ENCODE measurements around the gene THSD4. TPM values are rescaled to one million over a fixed set of nuclear protein-coding genes. Genes with fewer than 3 reads are reported as not detected.

The THSD4 gene
- total RNA-seq, 4 donors from 2014 or later, result 16.6 to 25.3 (median 24.1) TPM

DNA sequence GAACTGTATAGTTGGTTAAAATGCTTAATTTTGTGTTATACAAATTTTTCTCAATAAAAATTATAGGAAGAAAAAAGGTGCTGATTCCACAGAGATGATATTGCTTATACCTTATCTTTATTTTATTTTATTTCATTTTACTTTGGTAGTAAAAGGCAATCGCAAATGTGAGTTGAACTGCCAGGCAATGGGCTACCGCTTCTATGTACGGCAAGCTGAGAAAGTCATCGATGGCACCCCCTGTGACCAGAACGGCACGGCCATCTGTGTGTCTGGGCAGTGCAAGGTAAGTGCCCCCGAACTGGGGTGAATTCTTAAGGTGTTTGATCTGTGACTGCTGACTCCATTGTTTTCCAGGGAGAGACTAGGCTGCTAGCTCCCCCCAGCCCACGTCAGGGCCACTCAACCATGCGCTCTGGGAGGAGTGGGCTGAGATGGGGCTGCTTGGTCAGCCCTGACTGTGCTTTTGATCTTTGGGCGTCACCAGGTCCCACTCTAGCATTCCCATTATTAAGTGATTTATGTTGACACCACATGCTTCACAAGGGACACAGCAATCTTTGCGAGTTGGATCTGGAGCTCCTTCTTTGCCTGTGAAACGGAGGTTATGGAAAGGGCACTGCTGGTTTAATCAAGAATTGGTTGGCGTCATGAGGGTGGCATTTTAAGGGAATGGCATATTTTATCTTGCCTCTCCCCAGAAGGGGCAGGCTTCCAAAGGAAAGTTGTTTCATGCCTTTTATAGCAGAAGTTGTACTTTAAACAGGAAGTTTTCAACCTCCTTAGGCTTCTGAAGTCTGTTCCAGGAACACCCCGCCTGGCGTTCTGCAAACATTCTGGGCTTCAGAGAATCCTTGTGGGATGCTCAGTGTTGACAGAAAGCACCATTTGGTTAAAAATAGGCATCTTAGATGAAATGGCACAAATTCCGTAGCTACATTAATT lies 296.5 kb downstream of the THSD4 start:
- TF ChIP-seq, protein P1, sequence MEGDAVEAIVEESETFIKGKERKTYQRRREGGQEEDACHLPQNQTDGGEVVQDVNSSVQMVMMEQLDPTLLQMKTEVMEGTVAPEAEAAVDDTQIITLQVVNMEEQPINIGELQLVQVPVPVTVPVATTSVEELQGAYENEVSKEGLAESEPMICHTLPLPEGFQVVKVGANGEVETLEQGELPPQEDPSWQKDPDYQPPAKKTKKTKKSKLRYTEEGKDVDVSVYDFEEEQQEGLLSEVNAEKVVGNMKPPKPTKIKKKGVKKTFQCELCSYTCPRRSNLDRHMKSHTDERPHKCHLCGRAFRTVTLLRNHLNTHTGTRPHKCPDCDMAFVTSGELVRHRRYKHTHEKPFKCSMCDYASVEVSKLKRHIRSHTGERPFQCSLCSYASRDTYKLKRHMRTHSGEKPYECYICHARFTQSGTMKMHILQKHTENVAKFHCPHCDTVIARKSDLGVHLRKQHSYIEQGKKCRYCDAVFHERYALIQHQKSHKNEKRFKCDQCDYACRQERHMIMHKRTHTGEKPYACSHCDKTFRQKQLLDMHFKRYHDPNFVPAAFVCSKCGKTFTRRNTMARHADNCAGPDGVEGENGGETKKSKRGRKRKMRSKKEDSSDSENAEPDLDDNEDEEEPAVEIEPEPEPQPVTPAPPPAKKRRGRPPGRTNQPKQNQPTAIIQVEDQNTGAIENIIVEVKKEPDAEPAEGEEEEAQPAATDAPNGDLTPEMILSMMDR (IDR thresholded peaks at IDR 0.05), result no peak
- no peak for TF ChIP-seq POLR2AphosphoS5 (IDR thresholded peaks at IDR 0.05)
- TF ChIP-seq POLR2A (IDR thresholded peaks at IDR 0.05), result no peak
- DNase-seq (ENCODE audit: low spot score in 2 of 2), result no peak
- H3K4me1 ChIP-seq, result no peaks in the 10 kb centered on the region
- no peak overlapping the region for H3K27ac ChIP-seq
- no peaks in the 10 kb centered on the region for H3K27me3 ChIP-seq
- H3K36me3 ChIP-seq, result no peaks in the 10 kb centered on the region
- no peaks in the 10 kb centered on the region for H3K9me3 ChIP-seq
- no peak overlapping the region for H3K4me3 ChIP-seq
- WGBS, result 73% methylated on average over 15 of the region's 16 CpGs

GRCh38 chr15:71413419-71413818 lies 298.1 kb downstream of the THSD4 start:
- TF ChIP-seq, protein P1 (IDR thresholded peaks at IDR 0.05), result no peak
- TF ChIP-seq EP300 (IDR thresholded peaks at IDR 0.05), result no peak
- no peaks in the 10 kb centered on the region for H3K36me3 ChIP-seq
- H3K27ac ChIP-seq, result no peak overlapping the region
- 92% methylated on average over 3 of the region's 3 CpGs for WGBS
- no peaks in the 10 kb centered on the region for H3K27me3 ChIP-seq
- no peaks in the 10 kb centered on the region for H3K4me1 ChIP-seq
- no peak overlapping the region for H3K4me3 ChIP-seq
- H3K9me3 ChIP-seq, result no peaks in the 10 kb centered on the region
- DNase-seq (ENCODE audit: low spot score in 2 of 2), result no peak

GRCh38 chr15:71414853-71415252 lies 299.6 kb downstream of the THSD4 start:
- no peak overlapping the region for H3K27ac ChIP-seq
- TF ChIP-seq EP300 (IDR thresholded peaks at IDR 0.05) (no peak), POLR2A (IDR thresholded peaks at IDR 0.05) (no peak), POLR2AphosphoS5 (IDR thresholded peaks at IDR 0.05) (no peak)
- TF ChIP-seq, protein P1 (IDR thresholded peaks at IDR 0.05), result no peak
- DNase-seq (ENCODE audit: low spot score in 2 of 2), result no peak
- no peaks in the 10 kb centered on the region for H3K36me3 ChIP-seq
- WGBS, result 86% methylated on average over 2 of the region's 2 CpGs
- H3K4me1 ChIP-seq, result no peaks in the 10 kb centered on the region
- H3K4me3 ChIP-seq, result no peak overlapping the region
- no peaks in the 10 kb centered on the region for H3K27me3 ChIP-seq
- H3K9me3 ChIP-seq, result no peaks in the 10 kb centered on the region

DNA sequence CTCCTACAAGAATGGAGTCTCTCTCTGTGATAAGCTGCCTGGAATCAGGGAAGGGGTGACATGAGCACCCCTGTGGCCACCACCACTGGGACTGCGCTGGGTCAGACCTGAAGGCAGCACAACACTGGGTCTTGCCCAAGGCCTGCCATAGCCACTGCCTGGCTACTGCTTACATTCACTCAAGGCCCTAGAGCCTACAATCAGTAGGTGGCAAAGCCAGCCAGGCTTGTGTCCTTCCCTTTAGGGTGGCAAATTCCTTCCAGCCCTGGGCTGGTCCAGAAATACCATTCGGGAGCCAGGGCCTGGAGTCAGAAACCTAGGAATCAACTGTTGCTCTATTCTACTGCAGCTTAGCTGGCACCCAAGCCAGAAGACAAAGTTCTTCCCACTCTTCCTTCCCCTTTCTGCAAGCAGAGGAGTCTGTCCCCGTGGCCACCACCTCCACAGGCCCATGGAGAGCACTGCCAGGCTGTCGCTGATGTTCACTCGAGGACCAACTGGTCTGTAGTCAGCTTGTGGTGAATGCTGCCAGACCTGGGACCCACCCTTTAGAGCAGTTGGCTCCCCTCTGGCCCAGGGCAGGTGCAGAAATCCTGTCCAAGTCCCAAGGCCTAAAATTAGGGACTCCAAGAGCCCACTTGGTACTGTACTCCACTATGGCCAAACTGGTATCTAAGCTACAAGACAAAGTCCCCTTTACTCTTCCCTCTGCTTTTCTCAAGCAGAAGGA lies 307.4 kb downstream of the THSD4 start:
- Histone ChIP-seq H3K27me3 (no peaks in the 10 kb centered on the region), H3K27ac (no peak overlapping the region), H3K9me3 (no peaks in the 10 kb centered on the region), H3K4me1 (no peaks in the 10 kb centered on the region), H3K4me3 (no peak overlapping the region), H3K36me3 (no peaks in the 10 kb centered on the region)
- no peak for DNase-seq (ENCODE audit: low spot score in 2 of 2)
- WGBS, result 97% methylated on average over 3 of the region's 5 CpGs
- TF ChIP-seq, protein P1 (IDR thresholded peaks at IDR 0.05), result no peak
- TF ChIP-seq POLR2A (IDR thresholded peaks at IDR 0.05), result no peak
- no peak for TF ChIP-seq EP300 (IDR thresholded peaks at IDR 0.05)
- TF ChIP-seq POLR2AphosphoS5 (IDR thresholded peaks at IDR 0.05), result no peak

DNA sequence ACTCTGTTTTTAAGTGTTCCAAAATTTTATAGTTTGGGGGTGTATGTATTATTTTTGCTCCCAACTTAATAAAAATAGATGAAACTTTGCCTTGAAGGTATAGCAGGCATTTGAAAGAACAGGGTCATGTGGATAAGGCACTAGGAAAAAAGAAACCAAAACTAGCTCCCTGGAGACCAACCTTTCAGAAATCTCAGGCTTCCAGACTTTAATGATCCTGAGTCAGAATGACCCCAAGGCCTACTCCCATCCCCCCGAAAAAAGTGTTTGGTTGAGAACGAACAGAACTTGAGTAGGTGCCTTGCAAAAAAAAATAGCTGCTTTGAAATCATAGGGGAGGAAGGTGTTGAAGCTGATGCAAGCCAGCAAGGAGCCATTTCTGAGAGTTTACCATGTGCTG lies 309.5 kb downstream of the THSD4 start:
- WGBS, result 88% methylated on average over 2 of the region's 2 CpGs
- H3K4me1 ChIP-seq, result no peaks in the 10 kb centered on the region
- no peak for DNase-seq (ENCODE audit: low spot score in 2 of 2)
- TF ChIP-seq POLR2A (IDR thresholded peaks at IDR 0.05), result no peak
- TF ChIP-seq POLR2AphosphoS5 (IDR thresholded peaks at IDR 0.05), result no peak
- TF ChIP-seq, protein P1 (IDR thresholded peaks at IDR 0.05), result no peak
- TF ChIP-seq EP300 (IDR thresholded peaks at IDR 0.05), result no peak
- H3K27ac ChIP-seq, result no peak overlapping the region
- H3K9me3 ChIP-seq, result no peaks in the 10 kb centered on the region
- H3K27me3 ChIP-seq, result no peaks in the 10 kb centered on the region
- H3K36me3 ChIP-seq, result no peaks in the 10 kb centered on the region
- no peak overlapping the region for H3K4me3 ChIP-seq

Measured in suprapubic skin (tissue), 4 donors.